ENCODE data around the gene KCNMB1.

KCNMB1 gene

GRCh38 chr5:170411100-170411499 is 21.9 kb upstream of the KCNMB1 start:
- Histone ChIP-seq H3K27ac (no peak overlapping the region), H3K4me3 (ENCODE audit: low read depth, low read length) (no peak overlapping the region), H3K36me3 (no peaks in the 10 kb centered on the region), H3K9me3 (ENCODE audit: severe bottlenecking) (no peaks in the 10 kb centered on the region), H3K27me3 (ENCODE audit: insufficient read depth, low read depth, severe bottlenecking) (peaks cover 47% of the 10 kb centered on the region)
- DNase-seq: no peak
- TF ChIP-seq, protein P1, sequence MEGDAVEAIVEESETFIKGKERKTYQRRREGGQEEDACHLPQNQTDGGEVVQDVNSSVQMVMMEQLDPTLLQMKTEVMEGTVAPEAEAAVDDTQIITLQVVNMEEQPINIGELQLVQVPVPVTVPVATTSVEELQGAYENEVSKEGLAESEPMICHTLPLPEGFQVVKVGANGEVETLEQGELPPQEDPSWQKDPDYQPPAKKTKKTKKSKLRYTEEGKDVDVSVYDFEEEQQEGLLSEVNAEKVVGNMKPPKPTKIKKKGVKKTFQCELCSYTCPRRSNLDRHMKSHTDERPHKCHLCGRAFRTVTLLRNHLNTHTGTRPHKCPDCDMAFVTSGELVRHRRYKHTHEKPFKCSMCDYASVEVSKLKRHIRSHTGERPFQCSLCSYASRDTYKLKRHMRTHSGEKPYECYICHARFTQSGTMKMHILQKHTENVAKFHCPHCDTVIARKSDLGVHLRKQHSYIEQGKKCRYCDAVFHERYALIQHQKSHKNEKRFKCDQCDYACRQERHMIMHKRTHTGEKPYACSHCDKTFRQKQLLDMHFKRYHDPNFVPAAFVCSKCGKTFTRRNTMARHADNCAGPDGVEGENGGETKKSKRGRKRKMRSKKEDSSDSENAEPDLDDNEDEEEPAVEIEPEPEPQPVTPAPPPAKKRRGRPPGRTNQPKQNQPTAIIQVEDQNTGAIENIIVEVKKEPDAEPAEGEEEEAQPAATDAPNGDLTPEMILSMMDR (IDR thresholded peaks at IDR 0.05; ENCODE audit: low read depth, low read length): no peak

DNA sequence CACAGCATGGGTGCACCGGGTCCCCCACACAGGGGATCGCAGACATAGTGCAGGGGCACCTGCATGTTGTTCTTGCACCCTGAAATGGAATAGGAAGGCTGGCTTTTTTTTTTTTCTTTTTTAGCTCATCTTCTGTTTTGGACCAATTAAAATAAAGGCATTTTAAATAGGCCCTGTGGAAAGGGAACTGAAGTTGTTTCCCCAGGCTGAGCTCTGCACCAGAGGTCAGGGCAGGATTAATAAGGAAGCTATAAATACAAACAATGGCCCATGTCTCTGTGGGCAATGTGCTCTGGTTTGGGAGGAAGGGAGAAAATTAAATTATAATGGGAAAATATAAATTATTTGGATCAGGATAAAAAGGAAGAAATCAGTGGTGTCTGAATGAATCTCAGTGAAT is 21.2 kb upstream of the KCNMB1 start:
- no peaks in the 10 kb centered on the region for H3K9me3 ChIP-seq (ENCODE audit: severe bottlenecking)
- TF ChIP-seq, protein P1 (IDR thresholded peaks at IDR 0.05; ENCODE audit: low read depth, low read length): no peak
- DNase-seq: no peak
- H3K4me3 ChIP-seq (ENCODE audit: low read depth, low read length): no peak overlapping the region
- no peak overlapping the region for H3K27ac ChIP-seq
- peaks cover 54% of the 10 kb centered on the region for H3K27me3 ChIP-seq (ENCODE audit: insufficient read depth, low read depth, severe bottlenecking)
- H3K36me3 ChIP-seq: no peaks in the 10 kb centered on the region

DNA sequence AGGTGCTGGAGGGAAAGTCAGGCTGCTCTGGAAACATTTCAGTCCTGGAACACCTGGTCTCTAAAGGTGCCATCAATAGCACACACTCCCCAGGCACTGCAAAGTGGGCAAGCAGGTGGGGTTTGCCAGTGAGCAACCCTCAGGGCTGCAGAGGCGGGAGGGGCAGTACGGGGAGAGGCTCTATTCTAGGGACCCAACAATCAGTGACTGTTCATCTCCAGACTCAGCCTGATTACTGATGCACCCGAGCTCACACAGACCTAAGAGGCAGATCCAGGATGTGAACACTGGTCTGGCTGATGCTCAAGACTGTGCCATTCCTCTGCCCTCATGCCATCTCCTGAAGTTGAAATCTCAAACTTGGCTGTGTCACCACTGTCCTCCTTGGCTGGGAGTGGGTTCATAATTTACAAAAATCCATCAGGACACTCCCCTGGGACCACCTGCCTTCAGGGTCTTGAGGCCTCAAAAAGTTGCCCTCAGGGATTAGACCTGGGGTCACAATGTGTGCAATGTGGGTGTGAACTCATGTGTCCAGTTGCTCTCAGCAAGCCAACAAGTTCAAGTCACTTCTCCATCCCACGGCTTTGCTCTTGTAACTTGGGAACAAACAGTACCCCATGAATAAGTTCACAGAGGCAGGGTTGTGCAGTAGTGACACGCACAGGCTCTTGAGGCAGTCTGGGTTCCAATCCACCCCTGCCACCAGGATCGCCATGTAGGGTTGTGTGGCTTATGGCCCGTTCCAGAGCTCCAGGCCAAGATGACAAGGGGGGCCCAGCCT is 19.9 kb upstream of the KCNMB1 start:
- TF ChIP-seq, protein P1 (IDR thresholded peaks at IDR 0.05; ENCODE audit: low read depth, low read length): no peak
- Histone ChIP-seq H3K27ac (no peak overlapping the region), H3K9me3 (ENCODE audit: severe bottlenecking) (no peaks in the 10 kb centered on the region), H3K4me3 (ENCODE audit: low read depth, low read length) (no peak overlapping the region), H3K36me3 (no peaks in the 10 kb centered on the region), H3K27me3 (ENCODE audit: insufficient read depth, low read depth, severe bottlenecking) (peaks cover 50% of the 10 kb centered on the region)
- DNase-seq: no peak

DNA sequence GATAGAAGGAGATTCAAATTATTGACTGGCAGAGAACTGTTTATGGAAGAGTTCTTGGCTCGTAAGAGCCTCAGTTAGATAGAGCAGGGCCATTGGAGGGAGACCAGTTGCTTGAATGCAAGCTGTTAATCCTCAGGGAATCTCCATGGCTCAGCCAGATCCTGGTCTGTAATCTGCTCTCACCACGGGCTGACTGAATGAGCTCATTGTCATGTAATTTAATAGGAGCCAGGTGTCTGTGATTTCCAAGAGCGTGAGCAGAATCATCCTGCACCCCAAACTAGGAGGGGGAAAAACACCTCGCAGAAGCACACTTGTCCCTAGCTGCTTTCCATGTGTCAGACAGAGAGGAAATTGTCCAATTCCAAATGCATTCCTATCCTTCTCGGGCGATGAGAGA is 19.1 kb upstream of the KCNMB1 start:
- TF ChIP-seq, protein P1 (IDR thresholded peaks at IDR 0.05; ENCODE audit: low read depth, low read length): no peak
- Histone ChIP-seq H3K4me3 (ENCODE audit: low read depth, low read length) (no peak overlapping the region), H3K36me3 (no peaks in the 10 kb centered on the region), H3K27ac (no peak overlapping the region), H3K27me3 (ENCODE audit: insufficient read depth, low read depth, severe bottlenecking) (peaks cover 43% of the 10 kb centered on the region), H3K9me3 (ENCODE audit: severe bottlenecking) (no peaks in the 10 kb centered on the region)
- DNase-seq: peak; percentile 29

DNA sequence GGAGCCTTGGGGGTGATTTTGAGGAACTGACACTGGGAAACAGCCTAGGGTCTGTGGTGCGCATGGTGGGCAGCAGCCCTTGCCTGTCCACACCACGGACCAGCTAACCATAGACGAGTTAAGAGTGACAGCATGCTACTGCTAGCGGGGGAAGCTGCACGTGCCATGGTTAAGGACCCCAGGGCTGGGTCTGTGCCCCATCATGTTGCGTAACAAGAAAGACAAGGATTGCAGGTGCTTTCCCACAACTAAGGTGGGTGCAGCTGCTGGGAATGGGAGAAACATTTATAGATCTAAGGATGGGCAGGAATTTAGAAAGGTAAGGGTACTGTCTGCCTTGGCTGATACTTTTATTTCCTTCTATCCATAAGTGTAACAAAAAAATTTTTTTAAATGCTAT is 17.9 kb upstream of the KCNMB1 start:
- Histone ChIP-seq H3K27ac (no peak overlapping the region), H3K4me3 (ENCODE audit: low read depth, low read length) (no peak overlapping the region), H3K9me3 (ENCODE audit: severe bottlenecking) (no peaks in the 10 kb centered on the region), H3K36me3 (no peaks in the 10 kb centered on the region), H3K27me3 (ENCODE audit: insufficient read depth, low read depth, severe bottlenecking) (peaks cover 41% of the 10 kb centered on the region)
- TF ChIP-seq, protein P1 (IDR thresholded peaks at IDR 0.05; ENCODE audit: low read depth, low read length): no peak
- DNase-seq: no peak

- no peak for DNase-seq
- Histone ChIP-seq H3K27ac (no peak overlapping the region), H3K9me3 (ENCODE audit: severe bottlenecking) (no peaks in the 10 kb centered on the region), H3K4me3 (ENCODE audit: low read depth, low read length) (no peak overlapping the region), H3K27me3 (ENCODE audit: insufficient read depth, low read depth, severe bottlenecking) (peaks cover 45% of the 10 kb centered on the region), H3K36me3 (no peaks in the 10 kb centered on the region)
- TF ChIP-seq, protein P1 (IDR thresholded peaks at IDR 0.05; ENCODE audit: low read depth, low read length): no peak
These were observed 16.6 kb upstream of the KCNMB1 start for GRCh38 chr5:170405817-170406216.

All from WERI-Rb-1 (cell line).